NCI-H774 (cell line): ENCODE results near the gene NPC1.
"Not testable (repeated sequence)": the region's sequence is repeated elsewhere in the genome, so short reads cannot be mapped to it uniquely, and the experiment has no call there.

ENCODE experiments used
- DNase-seq: peaks from one replicate; lab custom pipeline; 2025; lab: John Stamatoyannopoulos, UW

NPC1 gene

DNA sequence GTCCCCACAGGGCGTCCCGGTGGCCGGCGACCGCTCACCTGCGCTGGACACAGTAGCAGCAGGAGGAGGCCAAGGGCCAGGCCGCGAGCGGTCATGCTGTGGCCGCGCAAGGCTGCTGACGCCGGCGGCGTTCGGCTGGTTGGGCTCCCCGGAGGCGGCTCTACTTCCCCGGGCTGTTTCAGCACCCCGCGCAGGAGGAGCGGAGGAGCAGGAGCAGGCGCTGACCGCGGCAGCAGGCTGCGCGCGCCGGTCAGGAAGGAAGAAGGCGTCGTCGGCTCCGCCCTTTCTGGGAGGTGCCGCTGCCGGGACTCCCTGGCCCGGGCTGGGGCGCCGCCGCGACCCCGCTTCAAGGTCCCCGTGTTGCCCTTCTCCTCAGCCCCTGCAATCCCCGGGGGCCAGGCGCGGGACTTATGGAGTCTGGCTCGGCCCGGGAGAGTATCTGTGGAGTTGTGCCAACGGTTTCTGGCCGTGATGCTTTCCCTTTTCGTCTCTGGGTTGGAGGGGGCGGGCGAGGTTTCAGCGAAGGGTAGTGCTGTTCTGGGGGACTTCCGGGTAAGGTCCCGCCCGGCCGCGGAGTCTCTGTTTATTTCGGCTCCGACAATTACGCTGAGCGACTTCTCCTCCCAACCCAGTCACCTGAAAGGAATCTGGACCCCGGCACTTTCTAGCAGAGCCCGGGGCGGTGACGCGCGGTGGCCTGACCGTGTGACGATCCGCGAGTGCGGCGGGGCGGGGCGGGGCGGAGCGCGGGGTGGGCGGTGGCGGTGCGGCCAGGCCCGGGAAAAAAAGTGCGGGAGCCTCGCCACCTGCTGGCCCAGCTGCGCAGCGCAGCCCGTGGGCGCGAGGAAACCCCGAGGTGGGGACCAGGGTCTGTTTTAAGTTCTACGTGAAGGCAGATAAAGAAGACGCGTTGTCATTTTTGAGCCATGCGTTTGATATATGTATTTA is at the start of gene NPC1:
TSS of gene NPC1 (minus strand) at position 258 of the 948 bp plus-strand sequence. CDS start at position 95, 163 bp downstream.
- DNase-seq, result peak; percentile 90

DNA sequence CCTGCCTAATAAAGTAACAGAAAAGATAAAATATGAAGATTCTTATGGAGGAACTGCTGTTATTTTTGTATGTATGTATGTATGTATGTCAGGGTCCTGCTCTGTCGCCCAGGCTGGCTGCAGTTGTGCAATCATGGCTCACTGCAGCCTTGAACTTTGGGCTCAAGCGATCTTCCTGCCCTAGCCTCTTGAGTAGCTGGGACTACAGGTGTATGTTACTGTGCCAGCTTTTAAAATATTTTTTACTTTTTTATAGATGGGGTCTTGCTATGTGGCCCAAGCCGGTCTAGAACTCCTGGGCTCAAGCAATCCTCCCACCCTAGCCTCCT is 49.7 kb upstream of the NPC1 start:
- no peak for DNase-seq

DNA sequence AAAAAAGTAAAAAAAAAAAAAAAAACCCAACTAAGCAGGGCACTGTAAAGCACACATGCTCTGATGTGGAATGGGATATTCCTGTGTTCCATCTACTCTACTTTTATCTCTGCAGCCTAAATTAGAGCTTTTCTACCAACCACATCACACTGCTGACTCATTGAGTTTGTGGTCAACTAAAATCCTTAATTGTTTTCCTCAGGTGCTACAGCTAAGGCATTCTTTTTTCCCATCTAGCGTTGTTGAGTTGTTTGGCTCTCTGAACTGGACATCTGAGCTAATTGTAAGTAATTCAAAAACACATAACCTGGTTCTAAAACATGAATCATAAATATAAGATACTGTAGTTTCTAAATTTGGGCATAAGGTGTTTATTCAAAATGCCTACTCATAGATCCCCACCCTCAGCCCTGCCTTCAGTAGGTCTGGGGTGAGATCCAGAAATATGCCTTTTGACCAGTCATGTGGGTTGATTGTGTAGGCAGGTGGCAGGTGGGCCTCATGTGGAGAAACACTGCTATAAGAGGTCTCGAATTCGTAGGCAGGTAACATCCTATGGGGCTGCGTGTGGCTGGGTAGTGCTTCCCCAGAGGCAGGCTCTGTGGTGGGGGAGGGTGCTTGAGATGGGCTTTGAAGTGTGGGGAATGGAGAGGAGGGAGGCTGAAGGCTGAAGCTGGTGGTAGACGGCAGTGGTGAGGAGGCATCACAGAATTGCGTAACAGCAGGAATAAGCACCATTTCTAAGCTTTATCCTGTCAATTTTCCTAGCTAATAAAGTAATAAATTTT is 49.2 kb upstream of the NPC1 start:
- DNase-seq, result no peak

DNA sequence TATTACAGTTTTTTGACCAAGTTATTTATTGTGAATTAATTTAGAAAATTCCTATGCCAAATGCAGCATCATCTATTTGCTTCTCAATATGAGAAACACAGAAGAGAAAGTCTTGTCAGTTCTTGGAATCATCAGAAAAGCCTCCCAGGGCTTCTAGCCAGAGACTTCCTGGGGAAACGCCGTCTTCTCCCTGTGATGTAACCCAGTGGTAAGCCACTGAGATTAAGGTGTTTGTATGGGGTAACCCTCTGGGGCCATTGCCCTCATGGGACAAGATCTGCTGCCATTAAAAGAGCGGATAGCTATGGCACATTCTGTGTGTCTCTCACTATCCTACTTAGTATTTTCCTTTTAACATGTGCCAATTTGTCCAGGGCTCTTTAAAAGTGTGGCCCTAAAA is 48.4 kb upstream of the NPC1 start:
- no peak for DNase-seq

DNA sequence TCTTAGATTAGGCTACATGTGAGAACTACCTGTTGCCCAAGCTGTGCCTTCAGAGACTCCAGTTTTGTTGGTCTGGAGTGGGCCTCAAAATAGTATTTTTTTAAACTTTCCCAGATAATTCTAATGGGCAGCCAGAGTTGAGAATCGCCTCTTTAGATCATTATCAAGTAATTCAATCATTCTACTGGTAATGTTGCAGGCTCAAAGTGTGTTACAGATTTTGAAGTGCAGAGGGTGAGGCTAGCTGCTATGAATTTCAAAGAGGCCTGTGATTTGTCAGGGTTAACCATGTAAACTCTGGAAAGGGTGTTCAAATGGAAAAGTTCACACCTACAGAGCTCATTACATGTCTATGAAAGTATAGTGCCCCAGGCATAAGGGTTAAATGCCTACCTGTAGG is 46.3 kb upstream of the NPC1 start:
- no peak for DNase-seq

DNA sequence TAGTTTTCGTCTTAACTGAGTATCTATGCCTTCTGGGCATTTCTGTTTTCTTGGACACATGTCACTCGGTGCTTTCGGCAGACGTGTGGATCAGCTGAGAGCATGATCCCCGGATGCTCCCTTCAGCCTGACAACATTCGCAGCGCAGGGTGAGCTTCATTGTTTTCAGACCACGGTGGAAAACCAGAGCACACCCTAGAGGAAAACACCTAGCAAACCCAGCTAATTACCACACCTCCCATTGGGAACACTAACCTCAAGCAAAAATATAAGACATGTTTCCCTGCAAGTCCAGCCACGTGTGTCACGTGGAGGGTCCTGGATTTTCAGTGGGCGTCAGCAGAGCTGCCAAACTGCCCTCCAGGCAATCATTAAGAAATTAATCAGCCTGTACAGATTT is 45.4 kb upstream of the NPC1 start:
- no peak for DNase-seq

DNA sequence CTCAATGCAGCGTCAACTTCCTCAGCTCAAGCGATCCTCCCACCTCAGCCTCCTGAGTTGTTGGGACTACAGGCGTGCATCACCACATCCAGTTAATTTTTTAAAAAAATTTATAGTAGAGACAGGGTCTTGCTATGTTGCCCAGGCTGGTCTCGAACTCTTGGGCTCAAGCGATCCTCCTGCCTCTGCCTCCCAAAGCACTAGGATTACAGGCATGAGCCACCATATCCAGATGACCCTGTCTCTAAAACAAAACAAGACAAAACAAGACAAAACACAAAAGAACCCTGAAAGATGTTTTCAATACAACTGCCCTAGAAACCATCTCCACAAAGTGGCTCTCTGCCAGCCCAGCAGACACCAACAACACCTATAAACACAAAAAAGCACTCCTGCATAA is 45.0 kb upstream of the NPC1 start:
- no peak for DNase-seq

DNA sequence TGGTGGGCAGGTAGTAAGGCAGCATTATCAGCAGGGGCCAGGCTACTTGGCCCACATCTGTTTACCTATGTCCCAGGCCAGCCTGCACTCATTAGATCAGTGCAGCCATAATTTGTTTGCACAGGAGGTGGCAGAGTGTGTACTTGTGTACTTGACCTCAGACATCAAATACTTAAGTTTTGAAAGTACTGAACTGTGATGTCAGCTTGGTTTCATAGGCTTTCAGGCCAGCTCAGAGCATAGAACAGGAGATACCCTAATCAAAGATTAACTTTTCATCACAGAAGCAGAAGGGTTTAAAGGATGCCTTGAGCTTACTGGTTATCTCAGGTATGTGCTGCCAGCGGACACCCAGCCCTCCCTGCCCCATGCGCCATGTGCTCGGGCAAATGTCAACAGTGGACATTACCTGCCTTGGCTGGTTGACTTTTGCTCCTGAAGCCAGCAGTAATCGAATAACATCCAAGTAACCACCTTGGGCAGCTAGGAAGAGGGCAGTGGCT is 43.2 kb upstream of the NPC1 start:
- peak; percentile 71 for DNase-seq

DNA sequence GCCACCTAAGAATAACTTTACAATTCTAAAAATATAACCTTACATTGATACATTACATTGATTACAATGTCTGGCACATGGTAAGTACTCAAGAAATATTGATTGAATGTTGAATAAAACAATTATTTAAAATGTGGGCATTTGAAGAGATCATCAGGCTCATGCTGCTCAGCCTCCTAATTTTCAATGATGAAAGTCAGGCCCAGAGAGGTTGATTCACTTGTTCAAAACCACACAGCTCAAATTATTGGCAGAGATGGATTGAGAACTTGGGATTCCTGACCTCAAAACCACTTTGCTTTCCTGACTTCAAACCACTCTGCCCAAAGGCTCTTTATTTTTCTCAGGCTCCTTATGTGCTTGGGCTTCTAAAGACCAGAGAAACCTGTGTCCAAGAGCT is 41.7 kb upstream of the NPC1 start:
- DNase-seq, result no peak

DNA sequence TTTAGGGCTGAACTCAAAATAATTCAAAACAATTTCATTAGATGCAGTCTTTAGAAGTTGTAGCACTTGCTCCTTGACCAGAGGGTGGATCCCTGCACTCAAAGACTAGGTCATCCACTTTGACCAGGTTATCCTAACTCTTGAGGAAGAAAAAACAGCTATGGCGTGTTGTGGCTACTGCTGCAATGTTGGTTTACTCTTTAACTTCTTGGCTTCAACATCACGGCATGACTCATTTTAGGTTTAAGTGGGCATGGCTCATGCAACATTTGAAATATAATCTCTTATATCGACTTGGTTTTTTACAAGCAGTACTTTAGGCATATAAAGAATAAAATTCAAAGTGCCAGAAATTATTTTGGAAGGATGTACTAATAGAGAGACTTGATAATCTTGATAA is 41.0 kb upstream of the NPC1 start:
- no peak for DNase-seq

DNA sequence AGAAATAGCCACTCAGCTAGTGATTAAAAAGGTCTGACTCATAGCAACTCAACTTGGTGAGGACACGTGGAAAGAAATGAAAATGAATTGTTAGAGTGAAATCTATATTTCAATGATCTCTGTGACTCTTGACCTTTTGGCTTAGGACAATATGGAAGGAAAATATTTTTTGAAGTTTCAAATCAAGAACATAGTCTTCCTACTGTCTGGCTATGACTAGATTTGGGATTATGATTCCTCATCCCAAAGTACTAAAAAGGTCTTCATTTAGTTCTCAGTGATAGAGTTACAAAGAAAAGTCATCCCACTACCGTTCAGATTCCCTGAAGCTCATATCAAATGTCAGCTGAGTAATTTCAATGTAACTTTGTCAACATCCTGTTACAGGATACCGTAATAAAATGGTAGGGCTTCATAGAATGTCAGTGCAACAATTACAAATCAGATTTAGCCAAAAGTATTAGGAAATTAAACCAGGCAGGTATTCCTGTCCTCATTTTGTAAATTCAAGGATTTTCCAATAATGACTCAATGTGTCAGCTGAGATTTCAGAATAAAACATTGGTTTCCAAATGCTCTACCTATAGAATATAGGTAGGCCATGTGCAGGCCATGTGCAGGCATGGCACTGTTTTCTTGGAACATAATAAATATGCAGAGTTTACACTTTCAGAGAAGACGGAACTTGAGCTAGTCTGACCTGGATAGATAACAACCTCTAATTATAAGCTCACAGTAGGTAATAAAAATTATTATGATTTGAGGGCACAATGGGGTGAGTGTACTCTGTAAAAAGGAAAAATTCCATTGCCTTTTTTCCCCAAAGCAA is 40.4 kb upstream of the NPC1 start:
- DNase-seq, result no peak

DNA sequence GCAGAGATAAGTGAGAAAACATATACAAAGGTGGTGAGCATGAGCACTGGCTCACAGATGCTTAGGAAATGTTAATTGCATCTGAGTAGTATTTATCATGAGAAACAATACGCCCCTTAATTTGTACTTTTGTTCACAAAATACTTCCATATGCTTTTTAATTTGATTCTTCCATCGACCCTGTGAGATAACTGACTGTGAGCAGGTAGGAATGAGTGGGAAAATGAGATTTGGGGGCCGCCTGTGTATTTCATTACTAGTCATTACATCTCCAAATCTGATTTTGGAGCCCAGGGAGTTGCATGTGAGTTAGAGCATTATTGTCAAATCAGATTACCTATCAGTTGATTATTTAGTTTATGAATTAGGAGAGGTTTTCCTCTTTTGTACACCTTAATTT is 36.7 kb upstream of the NPC1 start:
- DNase-seq, result no peak

DNA sequence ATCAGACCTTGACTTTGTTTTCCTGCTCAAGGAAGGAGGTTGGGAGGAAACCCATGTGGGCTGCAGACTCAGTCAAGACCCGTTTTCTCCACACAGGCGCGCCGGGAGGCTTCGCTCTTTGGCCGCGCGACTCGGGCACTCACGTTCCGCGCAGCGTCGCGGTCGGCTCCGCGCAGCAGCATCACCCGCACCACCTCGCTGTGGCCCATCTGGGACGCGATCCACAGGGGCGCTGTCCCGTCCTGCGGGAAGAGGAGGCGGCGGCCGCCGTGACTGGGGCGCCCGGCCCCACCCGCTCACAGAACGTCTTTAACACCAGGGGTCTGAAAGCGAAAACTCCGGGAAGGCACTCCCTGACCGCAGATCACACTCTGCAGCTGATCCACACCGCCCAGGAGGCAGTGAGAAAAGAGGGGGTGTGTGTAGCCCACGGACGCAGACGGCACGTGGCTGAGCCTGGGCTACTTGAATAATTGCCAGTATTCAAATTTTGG is 33.1 kb upstream of the NPC1 start:
- no peak for DNase-seq

DNA sequence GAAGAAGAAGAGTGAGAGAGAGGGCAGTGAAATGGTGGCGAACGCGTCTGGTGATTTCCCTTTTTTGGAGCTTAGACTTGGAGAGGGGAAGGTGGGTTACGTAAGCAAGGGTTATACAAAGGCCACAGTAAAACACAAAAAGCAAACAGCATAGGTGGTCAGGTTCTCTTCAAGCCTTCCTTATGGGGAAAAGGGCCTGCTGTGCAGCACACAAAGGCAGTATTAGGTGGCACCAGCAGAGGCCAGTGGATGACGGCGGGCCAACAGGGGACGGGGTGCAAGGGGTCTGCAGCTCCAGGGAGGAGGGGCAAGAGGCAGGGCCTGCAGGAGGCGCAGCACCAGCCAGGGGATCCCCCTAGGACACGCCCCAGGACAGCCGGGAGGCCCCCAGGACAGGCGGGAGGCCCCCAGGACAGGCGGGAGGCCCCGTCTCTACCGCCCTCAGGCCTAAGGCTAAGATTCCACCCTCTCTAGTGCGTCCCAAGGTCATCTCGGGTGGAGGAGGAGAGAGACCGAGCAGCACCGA is 32.6 kb upstream of the NPC1 start:
- DNase-seq, result no peak

DNA sequence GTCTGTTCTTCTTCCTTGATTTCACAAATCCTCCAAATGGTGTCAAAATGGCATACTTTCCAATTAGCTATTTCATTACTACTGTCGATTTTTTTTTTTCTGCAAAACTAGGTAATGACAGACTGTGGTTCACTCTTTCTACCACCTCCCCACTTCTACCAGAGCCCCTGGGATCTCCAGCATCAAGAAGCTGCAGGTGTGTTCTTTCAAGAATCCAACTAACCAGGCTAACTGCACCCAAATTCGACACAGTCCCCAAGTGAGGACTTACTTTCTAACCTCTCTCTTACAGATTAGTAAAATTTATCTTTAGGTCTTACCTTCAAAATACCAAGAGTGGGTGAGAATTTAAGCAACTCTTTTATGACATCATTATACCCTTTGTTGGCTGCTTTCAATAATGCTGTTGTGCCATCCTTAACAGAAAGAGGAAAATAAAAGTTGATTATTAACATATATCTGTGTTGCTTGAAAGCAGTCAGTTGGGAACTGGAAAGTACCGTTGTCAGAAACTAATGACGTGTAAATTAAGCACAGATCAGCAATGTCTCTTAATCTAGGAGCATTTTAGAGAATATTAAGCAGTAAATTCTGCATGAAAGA is 31.2 kb upstream of the NPC1 start:
- no peak for DNase-seq

DNA sequence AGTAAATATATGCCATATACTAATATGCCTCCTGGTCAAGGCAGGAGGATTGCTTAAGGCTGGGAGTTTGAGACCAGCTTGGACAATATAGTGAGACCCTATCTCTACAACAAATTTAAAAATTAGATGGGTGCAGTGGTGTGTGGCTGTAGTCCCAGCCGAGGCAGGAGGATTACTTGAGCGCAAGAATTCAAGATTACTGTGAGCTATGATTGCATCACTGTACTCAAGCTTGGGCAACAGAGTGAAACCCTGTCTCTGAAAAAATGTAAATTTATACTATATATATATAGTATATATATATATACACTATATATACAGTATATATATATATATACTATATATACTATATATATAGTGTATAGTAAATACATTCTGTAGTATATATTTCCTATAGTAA is 30.0 kb upstream of the NPC1 start:
- no peak for DNase-seq

DNA sequence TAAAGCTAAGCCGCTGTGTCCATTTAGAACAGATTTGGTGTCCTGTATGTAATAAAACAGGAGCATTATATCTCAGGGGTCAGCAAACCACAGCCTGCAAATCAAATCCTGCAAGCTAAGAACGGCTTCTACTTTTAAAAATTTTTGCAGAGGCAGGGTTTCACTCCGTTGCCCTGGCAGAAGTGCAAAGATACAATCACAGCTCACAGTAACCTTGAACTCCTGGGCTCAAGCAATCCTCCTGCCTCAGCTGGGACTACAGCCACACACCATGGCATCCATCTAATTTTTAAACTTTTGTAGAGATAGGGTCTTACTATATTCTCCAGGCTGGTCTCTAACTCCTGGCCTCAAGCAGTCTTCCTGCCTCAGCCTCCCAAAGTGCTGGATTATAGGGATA is 28.6 kb upstream of the NPC1 start:
- no peak for DNase-seq

DNA sequence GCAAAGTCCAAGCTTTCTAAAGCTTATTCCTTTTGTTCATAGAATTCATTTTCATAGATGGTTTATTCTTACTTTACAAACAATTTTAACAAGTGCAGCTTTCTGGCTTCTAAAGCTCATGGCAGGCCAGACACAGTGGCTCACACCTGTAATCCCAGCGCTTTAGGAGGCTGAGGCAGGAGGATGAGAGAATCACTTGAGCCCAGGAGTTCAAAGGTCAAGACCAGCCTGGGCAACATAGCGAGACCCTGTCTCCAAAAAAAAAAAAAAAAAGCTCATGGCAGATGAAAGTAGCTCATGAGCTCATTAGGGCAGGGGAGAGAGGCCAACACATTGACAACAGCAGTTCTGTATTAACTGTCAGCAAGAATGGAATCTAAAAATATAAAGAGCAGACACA is 28.1 kb upstream of the NPC1 start:
- DNase-seq, result no peak

DNA sequence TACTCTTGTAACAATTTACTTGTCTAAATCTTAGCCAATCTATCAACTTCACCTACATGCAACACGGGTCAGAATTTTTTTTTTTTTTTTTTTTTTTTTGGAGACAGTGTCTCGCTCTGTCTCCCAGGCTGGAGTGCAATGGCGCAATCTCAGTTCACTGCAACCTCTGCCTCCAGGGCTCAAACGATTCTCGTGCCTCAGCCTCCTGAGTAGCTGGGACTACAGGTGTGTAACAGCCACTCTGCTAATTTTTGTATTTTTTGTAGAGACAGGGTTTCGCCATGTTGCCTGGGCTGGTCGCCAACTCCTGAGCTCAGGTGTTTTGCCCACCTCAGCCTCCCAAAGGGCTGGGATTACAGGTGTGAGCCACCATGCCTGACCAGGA is 26.8 kb upstream of the NPC1 start:
- DNase-seq, result not testable (repeated sequence)

DNA sequence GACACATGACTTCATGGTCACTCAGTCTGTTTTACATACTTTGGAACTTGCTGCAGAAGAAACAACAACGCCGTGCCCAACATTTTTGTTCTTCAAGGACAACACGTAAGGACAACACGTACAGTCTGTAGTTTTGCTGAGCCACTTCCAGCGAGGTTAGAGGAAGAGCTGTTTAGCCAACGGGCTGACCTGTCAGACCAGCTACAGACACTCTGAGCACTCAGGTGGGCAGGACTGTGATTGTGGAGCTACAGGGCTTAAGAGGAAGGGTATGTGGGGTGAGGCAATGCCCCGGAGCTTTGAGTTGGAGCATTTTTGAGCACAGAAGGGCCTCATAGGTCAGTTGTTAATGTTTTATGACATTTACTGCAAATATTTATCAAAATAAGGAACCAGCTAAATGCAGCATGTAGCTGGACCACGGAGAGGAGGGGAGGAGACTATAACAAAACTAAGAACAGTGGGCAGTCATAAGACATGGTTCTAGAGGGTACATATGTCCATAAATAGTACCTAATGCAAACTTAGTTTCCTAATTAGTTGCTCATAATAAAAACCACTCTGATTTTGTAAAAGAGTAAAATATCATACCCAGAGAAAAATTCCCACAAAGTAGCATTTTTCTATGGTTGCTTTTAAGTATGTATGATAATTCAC is 26.3 kb upstream of the NPC1 start:
- DNase-seq, result no peak
